HG03469 (cell line): Measurements from ENCODE around the gene AVPI1.
"Not testable (repeated sequence)": the region's sequence is repeated elsewhere in the genome, so short reads cannot be mapped to it uniquely, and the experiment has no call there.

ENCODE experiments used
- ATAC-seq: cut with Tn5 transposase; IDR thresholded peaks from one replicate; pipeline ENCODE4 v1.9.1; 2021; ENCODE audit warnings: mild to moderate bottlenecking, moderate library complexity, moderate number of reproducible peaks; ENCODE audit not compliant: unreplicated experiment

Gene AVPI1

DNA sequence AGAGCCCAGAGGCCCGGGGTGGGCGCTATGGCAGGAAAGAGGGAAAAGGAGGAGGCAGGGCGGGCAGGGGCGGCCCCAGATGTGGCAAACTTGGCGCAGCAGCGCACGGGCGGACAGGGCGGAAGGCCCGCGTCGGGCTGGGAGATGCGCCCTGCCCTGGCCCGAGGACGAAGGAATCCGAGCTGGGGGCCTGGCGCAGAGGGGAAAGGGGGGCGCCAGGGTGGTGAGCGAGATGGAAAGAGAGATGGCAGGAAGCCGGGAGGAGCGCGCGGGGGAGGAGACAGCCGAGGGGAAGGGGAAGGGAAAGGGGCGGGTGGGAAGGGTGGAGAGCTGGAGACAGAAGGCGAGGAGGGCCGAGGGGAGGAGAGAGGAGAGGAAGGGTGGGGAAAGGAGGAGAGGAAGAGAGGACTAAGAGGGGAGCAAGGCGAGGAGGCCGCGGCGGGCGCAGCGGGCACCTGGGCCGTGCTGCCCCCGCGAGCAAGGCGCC is 26.3 kb upstream of the AVPI1 start, which contains the start of gene MARVELD1:
Gene MARVELD1, plus strand, starts transcription at position 392 of the 487 bp plus-strand sequence. CDS start 147 bp downstream, outside the sequence.
- no peak for ATAC-seq

DNA sequence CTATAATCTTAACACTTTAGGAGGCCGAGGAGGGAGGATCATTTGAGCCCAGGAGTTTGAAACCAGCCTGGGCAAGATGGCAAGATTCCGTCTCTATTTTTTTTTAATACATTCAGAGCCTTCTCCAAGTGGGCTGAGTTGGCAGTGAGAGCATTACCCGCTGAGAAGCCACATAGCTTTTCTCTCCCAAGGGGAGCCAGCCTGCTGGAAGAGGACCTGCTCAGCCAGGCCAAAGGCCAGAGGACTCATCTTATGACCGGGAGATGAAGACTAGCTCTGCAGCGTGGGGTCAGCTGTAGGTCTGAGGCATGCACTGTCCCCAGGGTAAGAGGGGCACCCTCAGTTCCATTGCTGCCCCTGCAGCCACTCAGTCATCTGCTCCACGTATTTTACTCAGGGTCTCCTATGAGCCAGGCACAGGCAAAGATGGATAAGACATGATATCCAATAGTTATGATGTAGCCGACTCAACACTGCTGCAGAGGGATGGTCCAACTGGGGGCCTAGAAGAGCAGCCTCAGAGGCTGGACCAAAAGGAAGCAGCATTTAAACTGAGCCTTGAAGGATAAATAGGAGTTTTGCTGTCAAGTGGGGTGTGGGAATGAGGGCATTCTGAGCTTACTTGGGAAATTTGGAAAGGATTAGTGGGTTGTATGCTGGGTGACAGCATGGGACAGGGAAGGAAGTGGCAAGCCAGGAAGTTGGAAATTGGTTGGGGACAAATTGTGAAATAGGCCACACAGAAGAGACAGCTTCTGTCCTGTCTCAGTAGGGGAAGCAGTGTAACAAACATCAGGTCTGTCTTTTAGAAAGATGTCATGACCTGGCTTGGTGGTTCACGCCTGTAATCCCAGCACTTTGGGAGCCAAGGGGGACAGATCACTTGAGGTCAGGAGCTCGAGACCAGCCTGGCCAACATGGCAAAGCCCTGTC is 24.9 kb upstream of the AVPI1 start:
- no peak for ATAC-seq

DNA sequence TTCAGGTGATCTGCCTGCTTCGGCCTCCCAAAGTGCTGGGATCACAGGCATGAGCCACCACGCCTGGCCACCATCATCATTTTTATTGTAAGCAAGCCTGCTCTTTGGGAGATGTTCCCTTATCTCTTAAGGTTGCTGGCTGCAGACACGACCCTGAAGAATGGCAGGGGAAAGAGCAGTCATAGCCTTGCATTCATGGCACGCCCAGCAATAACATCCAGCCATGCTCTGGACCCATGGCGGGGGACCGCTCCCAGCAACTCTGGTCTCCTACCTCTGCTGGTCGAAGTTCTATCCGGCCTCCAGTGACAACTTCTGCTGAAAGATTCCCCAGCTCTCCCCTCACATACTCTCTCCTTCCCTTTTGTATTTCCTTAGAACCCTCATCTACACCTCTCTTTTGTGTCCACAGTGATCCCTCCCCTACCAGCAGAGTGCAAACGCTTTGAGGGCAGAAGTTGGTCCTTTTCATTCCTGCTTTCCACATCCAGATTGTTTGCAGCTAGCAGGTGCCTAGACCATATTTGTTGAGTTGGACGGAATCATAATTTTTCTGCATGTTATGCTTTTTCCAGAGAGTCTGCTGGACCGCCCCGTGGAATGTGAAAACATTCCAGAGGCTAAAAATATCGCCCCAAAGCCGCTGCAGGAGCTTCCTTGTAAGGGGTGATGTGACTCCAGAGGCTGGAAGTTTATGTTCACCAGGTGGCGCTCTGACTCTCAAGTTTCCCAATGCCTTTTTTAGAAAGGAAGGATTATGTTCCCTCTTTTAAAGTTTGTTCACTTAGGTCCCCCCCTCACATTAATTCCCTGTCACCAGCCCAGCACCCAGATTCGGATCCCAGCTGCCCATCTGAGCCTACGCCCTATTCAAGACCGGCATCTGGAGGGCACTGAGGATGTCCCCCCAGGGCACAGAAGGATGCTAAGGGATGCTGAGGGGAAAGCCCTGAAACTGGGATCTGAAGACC is 22.2 kb upstream of the AVPI1 start:
- no peak for ATAC-seq

DNA sequence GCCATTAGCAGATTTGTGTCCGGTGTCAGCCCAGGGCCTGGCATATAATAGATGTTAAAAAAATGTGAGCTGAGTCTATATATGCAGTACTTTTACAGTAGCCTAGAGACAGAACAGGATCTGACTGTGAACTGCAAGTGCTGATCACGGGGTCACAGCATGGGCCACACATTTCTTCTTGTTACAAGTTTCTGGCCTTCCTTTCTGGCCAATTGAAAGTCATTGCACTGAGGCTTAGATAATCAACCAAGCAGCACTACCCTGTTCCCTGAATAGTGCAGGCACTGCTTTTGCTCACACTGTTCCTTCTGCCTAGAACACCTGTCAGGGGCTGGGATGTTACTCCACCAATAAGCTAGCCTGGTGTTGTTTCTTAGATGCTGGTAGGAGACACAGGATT is 21.1 kb upstream of the AVPI1 start:
- ATAC-seq: no peak

DNA sequence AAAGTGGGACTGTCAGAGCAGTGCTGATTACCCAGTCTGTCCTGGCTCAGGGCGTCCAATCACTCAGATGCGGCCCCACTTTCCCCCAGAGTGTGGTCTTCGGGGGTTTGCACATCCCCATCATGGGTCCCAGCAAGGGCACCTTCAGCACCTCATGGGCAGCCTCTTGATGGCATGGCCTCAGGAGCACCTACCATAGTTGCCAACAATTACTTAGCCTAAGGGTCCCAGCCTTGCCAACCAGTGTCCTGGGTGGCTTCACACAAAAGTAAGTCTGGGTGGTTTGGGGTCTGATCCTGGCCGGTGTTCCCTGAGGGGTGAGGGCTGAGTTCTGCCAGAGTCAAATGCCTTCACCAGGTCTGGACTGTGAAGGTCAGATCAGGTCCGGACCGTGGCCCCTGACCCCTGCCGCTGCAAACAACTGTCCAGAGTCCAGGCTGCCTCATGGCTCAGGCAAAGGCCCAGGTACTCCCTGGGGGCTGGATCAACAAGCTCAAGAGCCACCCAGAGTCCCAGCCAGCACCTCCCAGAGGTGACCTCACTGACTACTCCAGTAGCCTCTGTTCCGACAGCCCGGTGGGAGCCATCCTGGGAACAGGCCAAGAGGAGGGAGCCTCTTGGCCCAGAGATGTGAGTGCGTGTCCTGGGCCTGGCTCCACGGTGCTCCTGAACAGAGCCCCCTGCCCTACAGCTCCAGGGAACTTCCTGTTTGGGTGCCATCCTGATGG is 20.3 kb upstream of the AVPI1 start:
- ATAC-seq: no peak

DNA sequence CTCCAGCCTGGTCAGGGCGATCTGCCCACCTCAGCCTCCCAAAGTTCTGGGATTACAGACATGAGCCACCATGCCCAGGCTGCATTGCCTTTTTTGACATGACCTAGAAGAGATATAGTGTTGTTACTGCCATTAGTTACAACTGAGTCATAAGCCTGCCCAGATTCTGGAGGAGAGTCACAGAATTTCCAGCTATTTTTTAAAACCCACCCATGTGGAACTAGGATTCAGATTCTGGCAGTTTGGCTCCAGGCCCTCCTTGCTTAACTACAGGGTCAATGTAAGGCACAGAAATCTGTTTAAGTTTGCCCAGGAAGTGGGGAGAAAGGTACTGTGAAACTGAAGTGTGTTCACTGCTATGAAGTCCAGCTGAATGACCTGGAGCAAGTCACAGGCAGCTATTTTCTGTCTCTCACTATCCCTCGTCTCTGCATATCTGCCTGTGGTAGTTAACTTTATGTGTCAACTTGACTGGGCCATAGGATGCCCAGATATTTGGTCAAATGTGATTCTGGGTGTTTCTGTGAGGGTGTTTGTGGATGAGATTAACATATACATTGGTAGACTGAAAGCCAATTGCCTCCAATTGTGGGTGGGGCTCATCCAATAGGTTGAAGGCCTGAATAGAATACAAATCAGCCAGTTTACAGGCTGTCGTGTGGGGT is 18.1 kb upstream of the AVPI1 start:
- no peak for ATAC-seq

DNA sequence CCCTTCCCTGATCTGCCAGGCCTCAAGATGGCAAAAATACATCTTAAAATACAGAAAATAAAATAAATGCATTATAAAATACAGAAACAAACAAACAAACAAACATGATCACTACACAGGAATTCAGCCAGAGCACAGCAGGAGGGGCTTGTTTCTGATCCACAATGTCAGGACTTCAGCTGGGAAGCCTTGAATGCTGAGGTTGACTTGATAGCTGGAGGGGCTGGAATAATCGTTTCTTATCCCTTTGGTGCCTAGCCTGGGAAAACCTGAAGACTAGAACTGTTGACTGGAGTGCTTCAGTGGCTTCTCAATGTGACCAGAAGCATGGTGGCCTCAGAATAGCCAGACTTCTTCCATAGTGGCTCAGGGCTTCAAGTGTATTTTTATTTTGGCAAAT is 17.3 kb upstream of the AVPI1 start:
- no peak for ATAC-seq

DNA sequence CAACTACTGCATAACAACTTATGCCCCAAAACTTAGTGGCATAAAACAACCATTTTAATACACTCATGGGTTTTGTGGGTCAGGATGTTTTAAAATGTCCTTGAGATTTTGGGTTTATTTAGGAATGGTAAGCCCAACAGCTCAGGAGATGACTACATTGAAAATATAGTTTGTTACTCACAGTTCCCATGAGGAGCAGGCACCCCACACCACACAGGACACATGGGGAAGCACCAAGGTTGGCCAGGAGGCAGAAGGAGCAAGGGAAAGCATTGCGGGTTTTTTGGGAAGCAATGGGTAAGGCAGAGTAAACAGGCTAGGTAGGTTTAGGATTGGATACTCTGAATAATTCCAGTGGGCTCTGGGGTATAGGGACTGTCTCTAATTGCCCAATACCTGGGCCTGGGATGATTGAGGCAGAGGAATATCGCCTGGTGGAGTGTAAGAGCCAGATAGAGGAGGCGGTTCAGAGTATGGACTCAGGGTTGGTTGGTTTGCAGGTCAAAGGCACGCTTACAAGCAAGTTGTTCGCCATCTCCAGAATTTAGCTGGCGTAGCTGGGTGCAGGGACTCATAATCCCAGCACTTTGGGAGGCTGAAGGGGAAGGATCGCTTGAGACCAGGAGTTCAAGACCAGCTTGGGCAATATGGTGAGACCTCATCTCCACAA is 16.5 kb upstream of the AVPI1 start:
- ATAC-seq: no peak

DNA sequence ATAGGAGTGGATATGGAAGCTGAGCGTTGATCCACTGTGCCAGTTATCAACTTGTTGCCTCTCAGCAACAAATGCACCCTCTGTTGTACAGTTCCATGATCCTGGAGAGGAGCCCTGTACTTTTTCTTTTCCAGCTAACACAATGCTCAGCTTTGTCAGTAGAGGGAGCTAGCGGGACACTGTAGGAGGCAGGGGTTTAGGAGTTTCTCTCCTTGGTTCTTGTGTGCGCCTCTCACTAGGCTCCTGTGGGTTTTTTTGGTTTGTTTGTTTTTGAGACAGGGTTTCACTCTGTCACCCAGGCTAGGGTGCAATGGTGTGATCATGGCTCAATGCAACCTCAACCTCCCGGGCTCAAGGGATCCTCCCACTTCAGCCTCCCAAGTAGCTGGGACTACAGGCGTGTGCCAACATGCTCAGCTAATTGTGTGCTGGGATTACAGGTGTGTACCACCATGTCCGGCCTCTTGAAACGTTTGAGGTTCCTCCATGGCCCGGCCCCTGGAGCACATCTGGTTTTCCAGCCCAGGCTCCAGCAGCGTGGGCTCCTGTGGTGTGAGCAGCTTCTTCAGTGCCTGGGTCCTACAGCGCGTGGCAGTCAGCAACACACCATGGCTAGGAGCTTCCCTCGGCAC is 14.5 kb upstream of the AVPI1 start:
- peak; percentile 56 for ATAC-seq

DNA sequence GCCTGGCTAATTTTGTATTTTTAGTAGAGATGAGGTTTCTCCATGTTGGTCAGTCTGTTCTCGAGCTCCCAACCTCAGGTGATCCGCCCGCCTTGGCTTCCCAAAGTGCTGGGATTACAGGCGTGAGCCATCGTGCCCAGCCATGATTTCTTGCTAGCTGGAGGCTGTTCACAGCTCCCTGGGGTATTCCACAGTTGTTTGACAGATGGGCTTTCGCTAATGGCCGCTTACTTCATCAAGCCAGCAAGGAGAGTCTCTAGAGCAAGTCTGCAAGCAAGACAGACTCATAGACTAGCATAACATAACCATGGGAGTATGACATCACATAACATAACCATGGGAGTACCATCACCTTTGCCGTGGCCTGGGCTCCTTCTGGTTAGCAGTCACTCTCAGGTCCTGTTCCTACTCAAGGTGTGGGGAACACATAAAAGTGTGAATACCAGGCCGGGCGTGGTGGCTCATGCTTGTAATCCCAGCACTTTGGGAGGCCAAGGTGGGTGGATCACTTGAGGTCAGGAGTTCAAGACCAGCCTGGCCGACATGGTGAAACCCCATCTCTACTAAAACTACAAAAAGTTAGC is 11.1 kb upstream of the AVPI1 start:
- not testable (repeated sequence) for ATAC-seq

DNA sequence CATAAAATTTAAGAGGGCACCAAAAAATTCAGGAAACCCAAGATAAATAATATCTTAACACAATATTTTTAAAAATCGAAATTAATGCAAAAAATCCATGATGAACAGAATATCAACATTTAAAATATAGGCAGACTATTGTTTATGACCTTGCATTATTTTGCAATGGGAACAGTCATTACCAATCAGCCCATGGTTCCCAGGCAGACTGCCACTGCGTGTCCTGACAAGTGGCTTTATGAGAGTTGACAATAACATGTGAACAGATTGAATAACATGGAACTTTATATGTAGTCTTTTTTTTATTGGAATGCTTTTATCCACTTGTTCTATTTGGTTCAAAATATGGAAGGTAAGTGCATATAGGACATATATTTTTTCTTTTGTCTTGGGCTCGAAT is 3.1 kb upstream of the AVPI1 start:
- no peak for ATAC-seq

DNA sequence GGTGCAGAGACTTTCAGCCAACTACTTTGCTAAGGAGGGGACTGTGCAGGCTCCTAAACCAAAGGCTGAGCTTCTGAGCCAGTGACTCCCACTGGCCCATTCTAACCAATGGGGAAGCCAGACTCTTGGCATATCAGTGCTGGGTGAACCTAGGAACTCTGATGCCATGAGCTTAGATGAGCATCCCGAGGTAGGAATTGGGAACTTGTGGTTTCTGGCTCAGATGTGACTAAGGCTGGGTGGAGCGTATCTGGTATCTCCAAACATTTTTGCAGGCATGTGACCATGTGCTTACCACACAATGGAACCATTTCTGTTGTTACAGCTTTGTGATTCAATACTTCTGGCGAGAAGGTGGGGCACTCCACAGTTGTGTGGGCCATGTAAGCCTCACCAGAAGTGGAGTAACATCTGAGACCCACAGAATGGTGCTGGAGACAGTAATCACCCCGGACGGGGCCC is 2.5 kb upstream of the AVPI1 start:
- ATAC-seq: no peak

DNA sequence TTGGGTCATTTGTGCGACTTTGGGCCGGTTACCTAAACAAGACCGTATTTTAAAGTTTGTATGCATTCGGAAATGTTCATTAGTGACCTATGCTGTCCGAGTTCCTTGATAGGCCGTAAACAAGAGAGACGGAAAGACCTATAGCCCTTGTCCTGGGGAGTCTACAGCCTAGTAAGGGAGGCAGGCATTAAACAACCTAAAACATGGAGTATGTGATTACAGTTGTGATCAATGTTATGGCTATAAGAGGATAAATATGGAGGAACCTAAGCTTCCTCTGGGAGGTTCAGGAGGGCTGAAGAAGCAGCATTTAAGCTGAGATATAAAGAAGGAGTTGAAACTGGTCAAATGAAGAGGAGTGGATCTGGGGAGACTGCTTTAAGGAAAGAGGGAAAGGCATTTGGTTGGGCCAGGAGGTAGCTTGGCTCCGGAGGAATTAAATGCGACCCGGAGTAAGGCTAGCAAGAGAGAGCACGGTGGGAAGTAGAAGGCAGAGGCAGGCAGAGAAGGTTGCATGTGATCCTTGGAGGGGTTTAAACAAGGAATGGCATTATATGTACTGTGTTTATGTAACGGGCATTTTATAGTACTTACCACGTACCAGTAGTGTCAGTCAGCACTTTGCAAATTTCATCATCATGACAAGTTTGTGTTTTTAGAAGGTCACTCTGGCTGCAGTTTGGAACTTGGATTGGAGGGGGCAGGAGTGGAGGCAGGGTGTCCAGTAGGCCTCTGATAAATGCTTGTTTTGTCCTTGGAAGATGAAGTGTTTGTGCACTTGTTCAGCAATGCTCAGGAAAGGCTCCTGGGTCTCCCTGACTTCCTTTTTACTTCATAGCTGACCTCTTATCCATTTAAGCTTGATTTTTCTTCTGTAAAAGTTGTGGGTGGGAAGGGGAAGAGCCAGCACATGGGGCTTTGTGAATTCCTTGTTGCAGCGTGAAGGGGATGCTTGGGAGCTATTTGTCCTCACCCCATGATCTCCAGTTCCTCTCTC is 1.0 kb upstream of the AVPI1 start:
- ATAC-seq: no peak

DNA sequence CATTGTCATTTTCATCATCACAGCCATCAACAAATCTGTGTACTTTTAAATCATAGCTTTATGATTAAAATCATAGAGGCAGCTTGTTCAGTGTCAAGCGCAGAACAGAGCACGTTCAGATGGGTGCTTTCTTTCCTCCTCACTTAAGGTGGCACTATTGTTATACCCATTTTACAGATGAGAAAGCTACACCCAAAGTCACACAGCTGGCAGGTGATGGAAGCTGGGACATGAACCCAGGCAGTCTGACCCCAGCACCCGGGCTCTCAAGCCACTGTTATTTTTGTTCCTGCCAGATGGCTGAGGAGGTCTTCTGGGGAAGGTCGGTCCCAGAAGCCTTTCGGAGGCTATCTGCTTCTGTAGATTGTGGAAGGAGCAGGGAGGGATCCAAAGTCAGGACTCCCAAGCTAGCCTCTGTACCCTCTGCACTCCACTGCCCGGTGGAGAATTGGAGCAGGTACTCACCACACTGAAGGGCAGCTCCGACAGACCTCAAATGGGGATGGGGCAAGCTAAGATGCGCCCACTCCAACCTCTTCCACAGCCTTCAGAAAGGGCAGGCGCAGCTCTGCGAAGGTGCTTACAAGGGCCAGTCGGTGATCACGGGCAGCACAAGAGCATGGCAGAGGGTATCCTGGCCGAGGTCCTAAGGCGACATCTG is 610 bp downstream of the AVPI1 start:
- ATAC-seq: no peak

DNA sequence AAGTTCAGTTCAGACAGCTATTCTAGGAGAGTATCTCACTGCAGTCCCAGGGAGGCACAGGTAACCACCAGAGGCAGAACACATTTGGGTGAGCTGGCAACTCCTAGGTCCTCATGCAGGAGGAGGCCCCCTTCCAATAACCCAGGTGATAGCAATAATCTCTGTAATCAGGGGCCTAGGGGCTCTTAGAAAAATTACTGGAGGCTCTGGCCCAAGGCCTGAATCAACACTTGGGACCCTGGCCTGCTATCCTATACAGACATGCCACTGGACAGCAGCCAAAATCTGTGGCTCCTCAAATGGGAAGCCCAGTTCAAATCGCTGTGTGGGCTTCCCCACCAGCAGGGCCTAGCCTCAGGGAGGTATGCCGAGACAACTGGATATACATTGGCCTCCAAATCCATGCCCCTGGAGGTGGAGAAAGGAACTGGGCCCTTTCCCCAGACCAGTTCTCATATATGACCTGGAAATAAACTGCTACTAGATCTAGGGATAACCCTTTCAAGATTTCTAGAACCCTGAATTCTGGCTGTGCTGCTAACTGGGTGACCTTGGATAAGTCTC is 1.6 kb downstream of the AVPI1 start:
- ATAC-seq: no peak

DNA sequence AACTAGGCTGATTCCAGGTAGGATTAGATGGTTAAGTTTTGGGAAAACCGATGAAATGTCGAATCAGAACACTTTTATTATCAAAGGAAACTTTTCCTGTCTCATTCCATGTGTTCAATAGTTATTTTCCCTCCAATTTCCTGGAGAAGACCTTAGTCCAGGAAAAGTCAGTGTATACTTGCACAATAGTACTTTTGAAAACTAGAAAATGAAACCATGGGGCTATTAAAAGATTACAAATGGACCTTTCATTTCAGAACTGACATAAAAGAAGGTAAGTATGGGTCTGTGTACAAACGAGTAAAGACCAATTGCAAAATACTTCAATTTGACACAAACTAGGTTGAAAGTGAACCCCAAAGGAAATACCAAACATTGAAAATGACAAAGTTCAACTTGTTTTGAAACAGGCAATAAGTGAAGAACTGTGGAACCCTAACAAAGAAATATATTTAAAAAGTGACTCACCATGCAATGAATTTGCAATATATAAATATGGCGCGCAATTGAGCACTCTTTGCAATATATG is 2.1 kb downstream of the AVPI1 start:
- ATAC-seq: no peak
